Measurements from ENCODE around the gene SMARCB1. TPM values are rescaled to one million over a fixed set of nuclear protein-coding genes. Genes with fewer than 3 reads are reported as not detected.

The SMARCB1 gene
- total RNA-seq, 1 donor from 2014 or later: 52.0 TPM

- no peaks in the 10 kb centered on the region for H3K27me3 ChIP-seq (ENCODE audit: low read depth)
- intact Hi-C loops (cut with micrococcal nuclease): no loop called here
- no peak for DNase-seq
- H3K36me3 ChIP-seq: peaks cover 84% of the 10 kb centered on the region
- H3K4me3 ChIP-seq: no peak overlapping the region
- H3K4me1 ChIP-seq: peaks cover 9% of the 10 kb centered on the region
- no peak overlapping the region for H3K27ac ChIP-seq (replicated peaks)
- no peaks in the 10 kb centered on the region for H3K9me3 ChIP-seq (replicated peaks)
- TF ChIP-seq CTCF (IDR thresholded peaks at IDR 0.05; ENCODE audit: borderline replicate concordance): no peak
These were observed 20.1 kb downstream of the SMARCB1 start for GRCh38 chr22:23806837-23807236.

- Histone ChIP-seq H3K27ac (replicated peaks) (peak overlapping the region; percentile 67), H3K36me3 (peaks cover 58% of the 10 kb centered on the region)
- no peak for TF ChIP-seq CTCF (IDR thresholded peaks at IDR 0.05; ENCODE audit: borderline replicate concordance)
These were observed 25.6 kb downstream of the SMARCB1 start for GRCh38 chr22:23812378-23812777.

GRCh38 chr22:23815541-23816155, 28.9 kb downstream of the SMARCB1 start:
- Histone ChIP-seq H3K27me3 (ENCODE audit: low read depth) (no peaks in the 10 kb centered on the region), H3K36me3 (peaks cover 71% of the 10 kb centered on the region), H3K4me3 (no peak overlapping the region), H3K9me3 (replicated peaks) (no peaks in the 10 kb centered on the region), H3K27ac (replicated peaks) (peak overlapping the region; percentile 89), H3K4me1 (peaks cover 42% of the 10 kb centered on the region)
- no peak for TF ChIP-seq CTCF (IDR thresholded peaks at IDR 0.05; ENCODE audit: borderline replicate concordance)
- DNase-seq: no peak
- intact Hi-C loops (cut with micrococcal nuclease): no loop called here

More at GRCh38 chr22:23812378-23812777, 25.6 kb downstream of the SMARCB1 start:
- Histone ChIP-seq H3K27me3 (ENCODE audit: low read depth) (no peaks in the 10 kb centered on the region), H3K4me3 (no peak overlapping the region), H3K4me1 (peaks cover 39% of the 10 kb centered on the region), H3K9me3 (replicated peaks) (no peaks in the 10 kb centered on the region)
- DNase-seq: no peak
- intact Hi-C loops (cut with micrococcal nuclease): no loop called here

- Histone ChIP-seq H3K9me3 (replicated peaks) (no peaks in the 10 kb centered on the region), H3K27me3 (ENCODE audit: low read depth) (no peaks in the 10 kb centered on the region), H3K36me3 (peaks cover 72% of the 10 kb centered on the region), H3K4me3 (peak overlapping the region; percentile 11), H3K4me1 (peaks cover 48% of the 10 kb centered on the region), H3K27ac (replicated peaks) (peak overlapping the region; percentile 89)
- TF ChIP-seq CTCF (IDR thresholded peaks at IDR 0.05; ENCODE audit: borderline replicate concordance): no peak
- intact Hi-C loops (cut with micrococcal nuclease): no loop called here
- DNase-seq: peak; percentile 72
These were observed 29.6 kb downstream of the SMARCB1 start for GRCh38 chr22:23816156-23816976.

GRCh38 chr22:23817146-23817545, 30.4 kb downstream of the SMARCB1 start:
- Histone ChIP-seq H3K36me3 (peaks cover 76% of the 10 kb centered on the region), H3K4me3 (peak overlapping the region; percentile 11), H3K27ac (replicated peaks) (peak overlapping the region; percentile 89), H3K4me1 (peaks cover 56% of the 10 kb centered on the region), H3K27me3 (ENCODE audit: low read depth) (no peaks in the 10 kb centered on the region), H3K9me3 (replicated peaks) (no peaks in the 10 kb centered on the region)
- intact Hi-C loops (cut with micrococcal nuclease): no loop called here
- no peak for TF ChIP-seq CTCF (IDR thresholded peaks at IDR 0.05; ENCODE audit: borderline replicate concordance)
- DNase-seq: no peak

All from left ventricle myocardium inferior (tissue), 1 donor.